OCI-LY3 (cell line): ENCODE results near the gene UBE2E2.

Experiments
- EZH2phosphoT487 ChIP-seq: fragments of 200-600 bp; shearing (Covaris generic); IDR thresholded peaks from 2 replicates; pipeline ENCODE4 v1.6.1; 2018; ENCODE audit warnings: antibody characterized with exemption, mixed run types, low read depth
- TF ChIP-seq, protein P1 (sequence below): fragments of 200-600, 300-600 bp; sonication (generic); IDR thresholded peaks from 2 replicates; pipeline ENCODE4 v1.5.1; 2014; ENCODE audit warnings: antibody characterized with exemption, low read length, low read depth

DNA sequence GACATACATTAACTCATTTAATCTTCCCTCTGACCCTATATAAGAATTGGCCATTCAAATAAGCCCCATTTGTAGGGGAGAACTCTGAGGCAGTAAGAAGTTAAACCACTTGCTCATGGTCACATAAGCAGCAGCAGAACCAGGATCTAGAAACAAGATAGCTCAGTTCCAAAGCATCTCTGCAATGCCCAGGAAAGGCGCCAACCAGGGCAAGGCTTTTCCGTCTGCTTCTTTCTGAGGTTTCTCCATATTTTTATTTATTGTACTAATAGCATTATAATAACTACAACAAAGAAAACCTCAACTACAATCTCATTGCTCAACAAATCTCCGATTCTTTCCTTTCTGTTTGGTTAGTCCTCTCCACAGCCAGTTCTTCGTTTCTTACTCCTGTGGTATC is 4.3 kb upstream of the UBE2E2 start:
- TF ChIP-seq, protein P1, sequence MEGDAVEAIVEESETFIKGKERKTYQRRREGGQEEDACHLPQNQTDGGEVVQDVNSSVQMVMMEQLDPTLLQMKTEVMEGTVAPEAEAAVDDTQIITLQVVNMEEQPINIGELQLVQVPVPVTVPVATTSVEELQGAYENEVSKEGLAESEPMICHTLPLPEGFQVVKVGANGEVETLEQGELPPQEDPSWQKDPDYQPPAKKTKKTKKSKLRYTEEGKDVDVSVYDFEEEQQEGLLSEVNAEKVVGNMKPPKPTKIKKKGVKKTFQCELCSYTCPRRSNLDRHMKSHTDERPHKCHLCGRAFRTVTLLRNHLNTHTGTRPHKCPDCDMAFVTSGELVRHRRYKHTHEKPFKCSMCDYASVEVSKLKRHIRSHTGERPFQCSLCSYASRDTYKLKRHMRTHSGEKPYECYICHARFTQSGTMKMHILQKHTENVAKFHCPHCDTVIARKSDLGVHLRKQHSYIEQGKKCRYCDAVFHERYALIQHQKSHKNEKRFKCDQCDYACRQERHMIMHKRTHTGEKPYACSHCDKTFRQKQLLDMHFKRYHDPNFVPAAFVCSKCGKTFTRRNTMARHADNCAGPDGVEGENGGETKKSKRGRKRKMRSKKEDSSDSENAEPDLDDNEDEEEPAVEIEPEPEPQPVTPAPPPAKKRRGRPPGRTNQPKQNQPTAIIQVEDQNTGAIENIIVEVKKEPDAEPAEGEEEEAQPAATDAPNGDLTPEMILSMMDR = no peak
- TF ChIP-seq EZH2phosphoT487 = no peak
